Astrocyte of the spinal cord (primary cell): ENCODE measurements around the gene DNAH17.

Experiments
- DNase-seq: peaks from one replicate; pipeline ENCODE4 v3.0.0; 2011; ENCODE audit warnings: low read depth, low spot score
- H3K4me3 ChIP-seq: 2 replicates; pipeline ENCODE4 v1.5.1; 2011; ENCODE audit warnings: low read depth, mild to moderate bottlenecking, low read length, moderate library complexity
- CTCF ChIP-seq: IDR thresholded peaks from 2 replicates; pipeline ENCODE4 v1.5.1; 2012; ENCODE audit warnings: low read depth, mild to moderate bottlenecking, low read length, inconsistent platforms
- in situ Hi-C: cut with HindIII; loops from 2 replicates; pipeline ENCODE4 v1.10.0; 2017; ENCODE audit warnings: low sequenced_read_pairs

DNAH17 gene

GRCh38 chr17:78500806-78501205 lies 76.4 kb downstream of the DNAH17 start:
- in situ Hi-C loops: no loop called here
- no peak for TF ChIP-seq CTCF

GRCh38 chr17:78499715-78500540 lies 77.3 kb downstream of the DNAH17 start:
- no peak for TF ChIP-seq CTCF
- DNase-seq: no peak
- no peak overlapping the region for H3K4me3 ChIP-seq
- in situ Hi-C loops: loop anchor here (25.0 kb wide), 1 partner anchor 237 kb away; no protein-coding TSS in a partner anchor

More at GRCh38 chr17:78500806-78501205, 76.4 kb downstream of the DNAH17 start:
- no peak overlapping the region for H3K4me3 ChIP-seq
- no peak for DNase-seq

- TF ChIP-seq CTCF: no peak
- DNase-seq: no peak
- H3K4me3 ChIP-seq: no peak overlapping the region
- in situ Hi-C loops: loop anchor here (25.0 kb wide), 1 partner anchor 238 kb away; no protein-coding TSS in a partner anchor
Observed at GRCh38 chr17:78498848-78499247, 78.3 kb downstream of the DNAH17 start.

GRCh38 chr17:78497115-78497540 lies 80.1 kb downstream of the DNAH17 start:
- peak; percentile 71 for DNase-seq
- peak; percentile 79 for TF ChIP-seq CTCF
- in situ Hi-C loops: loop anchor here (25.0 kb wide), 1 partner anchor 240 kb away; no protein-coding TSS in a partner anchor
- H3K4me3 ChIP-seq: no peak overlapping the region

- H3K4me3 ChIP-seq: no peak overlapping the region
- in situ Hi-C loops: loop anchor here (25.0 kb wide), 1 partner anchor 241 kb away; no protein-coding TSS in a partner anchor
- no peak for TF ChIP-seq CTCF
- no peak for DNase-seq
Observed at GRCh38 chr17:78496311-78496710, 80.9 kb downstream of the DNAH17 start.

GRCh38 chr17:78495634-78496033 lies 81.6 kb downstream of the DNAH17 start:
- H3K4me3 ChIP-seq: no peak overlapping the region
- in situ Hi-C loops: loop anchor here (25.0 kb wide), 1 partner anchor 242 kb away; no protein-coding TSS in a partner anchor
- no peak for DNase-seq
- no peak for TF ChIP-seq CTCF
